Testis (tissue), 2 donors: ENCODE measurements around the gene LZTS3.
"Not testable (repeated sequence)": the region's sequence is repeated elsewhere in the genome, so short reads cannot be mapped to it uniquely, and the experiment has no call there.

Experiments used
- POLR2A ChIP-seq: fragments of 450-650 bp; IDR thresholded peaks from one replicate; pipeline ENCODE4 v1.6.1; 2017; ENCODE audit warnings: antibody characterized with exemption, mild to moderate bottlenecking, moderate library complexity
- TF ChIP-seq, protein P1 (sequence below), 3 experiments: fragments of 450-650 bp in 2 of 3; fragments of 200-600 bp in 1 of 3; sonication (generic) in 1 of 3; IDR thresholded peaks; one replicate each; pipeline ENCODE4 v1.5.1; 2016 to 2019; ENCODE audit warnings: antibody characterized with exemption in 3 of 3, mild to moderate bottlenecking in 2 of 3, moderate library complexity in 1 of 3

- TF ChIP-seq, protein P1, sequence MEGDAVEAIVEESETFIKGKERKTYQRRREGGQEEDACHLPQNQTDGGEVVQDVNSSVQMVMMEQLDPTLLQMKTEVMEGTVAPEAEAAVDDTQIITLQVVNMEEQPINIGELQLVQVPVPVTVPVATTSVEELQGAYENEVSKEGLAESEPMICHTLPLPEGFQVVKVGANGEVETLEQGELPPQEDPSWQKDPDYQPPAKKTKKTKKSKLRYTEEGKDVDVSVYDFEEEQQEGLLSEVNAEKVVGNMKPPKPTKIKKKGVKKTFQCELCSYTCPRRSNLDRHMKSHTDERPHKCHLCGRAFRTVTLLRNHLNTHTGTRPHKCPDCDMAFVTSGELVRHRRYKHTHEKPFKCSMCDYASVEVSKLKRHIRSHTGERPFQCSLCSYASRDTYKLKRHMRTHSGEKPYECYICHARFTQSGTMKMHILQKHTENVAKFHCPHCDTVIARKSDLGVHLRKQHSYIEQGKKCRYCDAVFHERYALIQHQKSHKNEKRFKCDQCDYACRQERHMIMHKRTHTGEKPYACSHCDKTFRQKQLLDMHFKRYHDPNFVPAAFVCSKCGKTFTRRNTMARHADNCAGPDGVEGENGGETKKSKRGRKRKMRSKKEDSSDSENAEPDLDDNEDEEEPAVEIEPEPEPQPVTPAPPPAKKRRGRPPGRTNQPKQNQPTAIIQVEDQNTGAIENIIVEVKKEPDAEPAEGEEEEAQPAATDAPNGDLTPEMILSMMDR (IDR thresholded peaks at IDR 0.05) = not testable (repeated sequence)
- TF ChIP-seq POLR2A = not testable (repeated sequence)
Observed at GRCh38 chr20:3152057-3152644, 21.2 kb downstream of the LZTS3 start.
